Left renal pelvis (tissue), 4 donors: Measurements from ENCODE around the gene ZNF276. TPM values are rescaled to one million over a fixed set of nuclear protein-coding genes. Genes with fewer than 3 reads are reported as not detected.
"Not testable (repeated sequence)": the region's sequence is repeated elsewhere in the genome, so short reads cannot be mapped to it uniquely, and the experiment has no call there.

ENCODE experiments used
- DNase-seq, 4 donors: peaks; one replicate each; pipeline ENCODE4 v3.0.0-alpha.2; 2013; ENCODE audit warnings: low read depth in 4 of 4, low spot score in 3 of 4
- polyA plus RNA-seq, 4 donors: library from polyadenylated mRNA; unstranded; fragments of 120-200 nt; gene quantifications; one replicate each; pipeline ENCODE4 v1.2.1, GENCODE V29; 2013; ENCODE audit not compliant: insufficient read length in 4 of 4

Gene ZNF276
- polyA plus RNA-seq, 4 donors: 23.6 to 35.4 (median 30.4) TPM

- DNase-seq: no peak
Measured at GRCh38 chr16:89779231-89779908, 58.0 kb downstream of the ZNF276 start.

- DNase-seq: no peak
Measured at GRCh38 chr16:89779909-89780305, 58.6 kb downstream of the ZNF276 start.

- no peak for DNase-seq
Measured at GRCh38 chr16:89782489-89782888, 61.2 kb downstream of the ZNF276 start.

- DNase-seq: not testable (repeated sequence)
Measured at GRCh38 chr16:89783952-89784351, 62.6 kb downstream of the ZNF276 start.

- no peak for DNase-seq
Measured at GRCh38 chr16:89784406-89784805, 63.1 kb downstream of the ZNF276 start.

- DNase-seq: no peak
Measured at GRCh38 chr16:89785523-89786155, 64.3 kb downstream of the ZNF276 start.

- DNase-seq: no peak
Measured at GRCh38 chr16:89786474-89787364, 65.4 kb downstream of the ZNF276 start.

- DNase-seq: no peak
Measured at GRCh38 chr16:89787365-89787805, 66.0 kb downstream of the ZNF276 start.

Other genes with a start within 250 kb of the ZNF276 start
- 100 to 1,000 TPM in 1 of 4 donors, 10 to 100 TPM in 3; 82.9 to 111 (median 91.2) TPM for gene ANKRD11, start 231.0 kb upstream of the ZNF276 start, polyA plus RNA-seq
- gene SPG7, start 213.1 kb upstream of the ZNF276 start, polyA plus RNA-seq: 100 to 1,000 TPM in 2 of 4 donors, 10 to 100 TPM in 2; 77.2 to 134 (median 90.2) TPM
- 1,000 to 10,000 TPM; 1,612 to 2,647 (median 1,789) TPM for gene RPL13, start 160.9 kb upstream of the ZNF276 start, polyA plus RNA-seq
- 10 to 100 TPM in 1 of 4 donors, 1 to 10 TPM in 3; 2.9 to 11.5 (median 3.9) TPM for gene CPNE7, start 145.8 kb upstream of the ZNF276 start, polyA plus RNA-seq
- gene DPEP1, start 107.9 kb upstream of the ZNF276 start, polyA plus RNA-seq: 10 to 100 TPM in 3 of 4 donors, 1 to 10 TPM in 1; 3.8 to 51.1 (median 27.2) TPM
- 10 to 100 TPM; 57.1 to 76.8 (median 64.8) TPM for gene CHMP1A, start 63.8 kb upstream of the ZNF276 start, polyA plus RNA-seq
- 10 to 100 TPM in 3 of 4 donors, 1 to 10 TPM in 1; 7.6 to 16.4 (median 15.2) TPM for gene SPATA33, start 63.7 kb upstream of the ZNF276 start, polyA plus RNA-seq
- gene CDK10, start 34.8 kb upstream of the ZNF276 start, polyA plus RNA-seq: 100 to 1,000 TPM in 2 of 4 donors, 10 to 100 TPM in 2; 71.0 to 160 (median 89.9) TPM
- gene SPATA2L, start 19.8 kb upstream of the ZNF276 start, polyA plus RNA-seq: 1 to 10 TPM; 2.8 to 8.1 (median 5.4) TPM
- 10 to 100 TPM; 10.8 to 17.3 (median 12.2) TPM for gene VPS9D1, start 639 bp upstream of the ZNF276 start, polyA plus RNA-seq
- gene FANCA, start 95.1 kb downstream of the ZNF276 start, polyA plus RNA-seq: 10 to 100 TPM; 16.6 to 43.1 (median 27.5) TPM
- gene SPIRE2, start 106.9 kb downstream of the ZNF276 start, polyA plus RNA-seq: 10 to 100 TPM in 2 of 4 donors, 1 to 10 TPM in 2; 5.2 to 25.6 (median 9.2) TPM
- gene TCF25, start 152.1 kb downstream of the ZNF276 start, polyA plus RNA-seq: 100 to 1,000 TPM in 3 of 4 donors, 10 to 100 TPM in 1; 94.8 to 165 (median 129) TPM
- gene MC1R, start 197.3 kb downstream of the ZNF276 start, polyA plus RNA-seq: 1 to 10 TPM; 2.2 to 8.6 (median 3.0) TPM
- gene TUBB3, start 201.8 kb downstream of the ZNF276 start, polyA plus RNA-seq: 10 to 100 TPM in 3 of 4 donors, 1 to 10 TPM in 1; 9.0 to 20.2 (median 12.6) TPM
- 10 to 100 TPM; 34.6 to 54.4 (median 38.4) TPM for gene DEF8, start 227.2 kb downstream of the ZNF276 start, polyA plus RNA-seq